ENCODE measurements around the gene KCNK3. TPM values are rescaled to one million over a fixed set of nuclear protein-coding genes. Genes with fewer than 3 reads are reported as not detected.

KCNK3 gene
- total and polyA plus RNA-seq, 2 donors from 2014 or later = 2.1 to 8.1 TPM

DNA sequence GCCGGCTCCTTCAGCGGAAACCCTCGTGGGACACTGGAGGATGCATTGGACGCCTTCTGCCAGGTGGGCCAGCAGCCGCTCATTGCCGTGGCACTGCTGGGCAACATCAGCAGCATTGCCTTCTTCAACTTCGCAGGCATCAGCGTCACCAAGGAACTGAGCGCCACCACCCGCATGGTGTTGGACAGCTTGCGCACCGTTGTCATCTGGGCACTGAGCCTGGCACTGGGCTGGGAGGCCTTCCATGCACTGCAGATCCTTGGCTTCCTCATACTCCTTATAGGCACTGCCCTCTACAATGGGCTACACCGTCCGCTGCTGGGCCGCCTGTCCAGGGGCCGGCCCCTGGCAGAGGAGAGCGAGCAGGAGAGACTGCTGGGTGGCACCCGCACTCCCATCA lies 85.6 kb downstream of the KCNK3 start:
- no peak for DNase-seq
- H3K27me3 ChIP-seq (ENCODE audit: control insufficient read depth, insufficient read depth, low read length) = no peaks in the 10 kb centered on the region
- intact Hi-C loops (cut with DNase I) = no loop called here
- peaks cover 0 to 35% (median 28%) of the 10 kb centered on the region in 3 donors for H3K36me3 ChIP-seq (ENCODE audit: control insufficient read depth in 2 of 3, insufficient read depth in 3 of 3, low read length in 3 of 3)
- no peaks in the 10 kb centered on the region for H3K9me3 ChIP-seq (ENCODE audit: control insufficient read depth in 2 of 3, insufficient read depth in 1 of 3, low read length in 3 of 3)
- H3K27ac ChIP-seq (ENCODE audit: low read depth in 2 of 2, low read length in 2 of 2) = no peak overlapping the region
- FAIRE-seq = no peak
- no peaks in the 10 kb centered on the region for H3K4me1 ChIP-seq (ENCODE audit: control insufficient read depth in 2 of 3, insufficient read depth in 2 of 3, low read depth in 1 of 3, low read length in 3 of 3)
- no peak overlapping the region for H3K4me3 ChIP-seq (ENCODE audit: low read length in 3 of 3)
- H3K9ac ChIP-seq (ENCODE audit: low read length in 3 of 3) = no peak overlapping the region
- TF ChIP-seq, protein P1, sequence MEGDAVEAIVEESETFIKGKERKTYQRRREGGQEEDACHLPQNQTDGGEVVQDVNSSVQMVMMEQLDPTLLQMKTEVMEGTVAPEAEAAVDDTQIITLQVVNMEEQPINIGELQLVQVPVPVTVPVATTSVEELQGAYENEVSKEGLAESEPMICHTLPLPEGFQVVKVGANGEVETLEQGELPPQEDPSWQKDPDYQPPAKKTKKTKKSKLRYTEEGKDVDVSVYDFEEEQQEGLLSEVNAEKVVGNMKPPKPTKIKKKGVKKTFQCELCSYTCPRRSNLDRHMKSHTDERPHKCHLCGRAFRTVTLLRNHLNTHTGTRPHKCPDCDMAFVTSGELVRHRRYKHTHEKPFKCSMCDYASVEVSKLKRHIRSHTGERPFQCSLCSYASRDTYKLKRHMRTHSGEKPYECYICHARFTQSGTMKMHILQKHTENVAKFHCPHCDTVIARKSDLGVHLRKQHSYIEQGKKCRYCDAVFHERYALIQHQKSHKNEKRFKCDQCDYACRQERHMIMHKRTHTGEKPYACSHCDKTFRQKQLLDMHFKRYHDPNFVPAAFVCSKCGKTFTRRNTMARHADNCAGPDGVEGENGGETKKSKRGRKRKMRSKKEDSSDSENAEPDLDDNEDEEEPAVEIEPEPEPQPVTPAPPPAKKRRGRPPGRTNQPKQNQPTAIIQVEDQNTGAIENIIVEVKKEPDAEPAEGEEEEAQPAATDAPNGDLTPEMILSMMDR (IDR thresholded peaks at IDR 0.05; ENCODE audit: borderline replicate concordance, extremely low read depth, insufficient read depth) = no peak

DNA sequence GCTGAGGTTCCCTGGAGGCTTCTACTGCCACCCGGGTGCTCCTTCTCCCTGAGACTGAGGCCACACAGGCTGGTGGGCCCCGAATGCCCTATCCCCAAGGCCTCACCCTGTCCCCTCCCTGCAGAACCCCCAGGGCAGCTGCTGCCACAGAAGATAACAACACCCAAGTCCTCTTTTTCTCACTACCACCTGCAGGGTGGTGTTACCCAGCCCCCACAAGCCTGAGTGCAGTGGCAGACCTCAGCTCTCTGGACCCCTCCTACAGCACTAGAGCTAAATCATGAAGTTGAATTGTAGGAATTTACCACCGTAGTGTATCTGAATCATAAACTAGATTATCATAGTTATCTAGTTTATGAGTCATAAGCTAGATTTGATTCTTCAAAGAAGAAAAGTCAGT lies 86.0 kb downstream of the KCNK3 start:
- TF ChIP-seq, protein P1 (IDR thresholded peaks at IDR 0.05; ENCODE audit: borderline replicate concordance, extremely low read depth, insufficient read depth) = no peak
- intact Hi-C loops (cut with DNase I) = no loop called here
- Histone ChIP-seq H3K27me3 (ENCODE audit: control insufficient read depth, insufficient read depth, low read length) (no peaks in the 10 kb centered on the region), H3K4me1 (ENCODE audit: control insufficient read depth in 2 of 3, insufficient read depth in 2 of 3, low read depth in 1 of 3, low read length in 3 of 3) (no peaks in the 10 kb centered on the region), H3K9me3 (ENCODE audit: control insufficient read depth in 2 of 3, insufficient read depth in 1 of 3, low read length in 3 of 3) (no peaks in the 10 kb centered on the region), H3K36me3 (ENCODE audit: control insufficient read depth in 2 of 3, insufficient read depth in 3 of 3, low read length in 3 of 3) (peaks cover 0 to 35% (median 28%) of the 10 kb centered on the region in 3 donors), H3K27ac (ENCODE audit: low read depth in 2 of 2, low read length in 2 of 2) (no peak overlapping the region), H3K4me3 (ENCODE audit: low read length in 3 of 3) (no peak overlapping the region), H3K9ac (ENCODE audit: low read length in 3 of 3) (no peak overlapping the region)
- DNase-seq = no peak
- no peak for FAIRE-seq

DNA sequence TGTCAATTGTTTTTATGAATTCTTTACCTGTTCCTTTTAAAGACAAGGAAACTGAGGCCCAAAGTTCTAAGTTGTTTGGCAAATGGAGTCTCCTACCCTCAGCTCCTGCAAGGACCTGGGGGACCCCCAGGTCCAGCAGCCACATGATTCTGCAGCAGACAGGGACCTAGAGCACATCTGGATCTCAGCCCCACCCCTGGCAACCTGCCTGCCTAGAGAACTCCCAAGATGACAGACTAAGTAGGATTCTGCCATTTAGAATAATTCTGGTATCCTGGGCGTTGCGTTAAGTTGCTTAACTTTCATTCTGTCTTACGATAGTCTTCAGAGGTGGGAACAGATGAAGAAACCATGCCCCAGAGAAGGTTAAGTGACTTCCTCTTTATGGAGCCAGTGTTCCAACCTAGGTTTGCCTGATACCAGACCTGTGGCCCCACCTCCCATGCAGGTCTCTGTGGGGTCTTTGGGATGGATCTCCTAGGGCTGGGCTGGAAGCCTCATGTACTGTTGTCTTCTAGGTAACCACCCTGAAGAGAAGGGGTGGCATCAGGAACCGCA lies 87.8 kb downstream of the KCNK3 start:
- TF ChIP-seq, protein P1 (IDR thresholded peaks at IDR 0.05; ENCODE audit: borderline replicate concordance, extremely low read depth, insufficient read depth) = no peak
- no peaks in the 10 kb centered on the region for H3K9me3 ChIP-seq (ENCODE audit: control insufficient read depth in 2 of 3, insufficient read depth in 1 of 3, low read length in 3 of 3)
- no peak overlapping the region for H3K9ac ChIP-seq (ENCODE audit: low read length in 3 of 3)
- no peak overlapping the region for H3K4me3 ChIP-seq (ENCODE audit: low read length in 3 of 3)
- H3K27ac ChIP-seq (ENCODE audit: low read depth in 2 of 2, low read length in 2 of 2) = no peak overlapping the region
- no peaks in the 10 kb centered on the region for H3K4me1 ChIP-seq (ENCODE audit: control insufficient read depth in 2 of 3, insufficient read depth in 2 of 3, low read depth in 1 of 3, low read length in 3 of 3)
- FAIRE-seq (no peak), DNase-seq (no peak)
- intact Hi-C loops (cut with DNase I) = no loop called here
- H3K36me3 ChIP-seq (ENCODE audit: control insufficient read depth in 2 of 3, insufficient read depth in 3 of 3, low read length in 3 of 3) = peaks cover 0 to 31% (median 24%) of the 10 kb centered on the region in 3 donors
- H3K27me3 ChIP-seq (ENCODE audit: control insufficient read depth, insufficient read depth, low read length) = no peaks in the 10 kb centered on the region

Other genes starting within 250 kb of the KCNK3 start
- gene OTOF, start 214.6 kb upstream of the KCNK3 start, total RNA-seq = 0.16 TPM
- gene OTOF, start 214.6 kb upstream of the KCNK3 start, polyA plus RNA-seq (ENCODE audit: insufficient read depth, low read depth, low replicate concordance) = not detected
- not detected for gene CIB4, start 51.4 kb upstream of the KCNK3 start, total RNA-seq
- gene CIB4, start 51.4 kb upstream of the KCNK3 start, polyA plus RNA-seq (ENCODE audit: insufficient read depth, low read depth, low replicate concordance) = not detected
- gene SLC35F6, start 71.6 kb downstream of the KCNK3 start, total RNA-seq = 63.7 TPM
- gene SLC35F6, start 71.6 kb downstream of the KCNK3 start, polyA plus RNA-seq (ENCODE audit: insufficient read depth, low read depth, low replicate concordance) = 43.1 TPM
- gene CENPA, start 93.3 kb downstream of the KCNK3 start, total RNA-seq = 0.63 TPM
- gene CENPA, start 93.3 kb downstream of the KCNK3 start, polyA plus RNA-seq (ENCODE audit: insufficient read depth, low read depth, low replicate concordance) = not detected
- gene DPYSL5, start 155.4 kb downstream of the KCNK3 start, total RNA-seq = not detected
- not detected for gene DPYSL5, start 155.4 kb downstream of the KCNK3 start, polyA plus RNA-seq (ENCODE audit: insufficient read depth, low read depth, low replicate concordance)